ENCODE results near the gene SPEG. TPM values are rescaled to one million over a fixed set of nuclear protein-coding genes. Genes with fewer than 3 reads are reported as not detected.

The SPEG gene
- total and polyA plus RNA-seq, 2 experiments from 2014 or later, result 12.6 to 32.4 TPM

GRCh38 chr2:219523031-219523671 lies 88.5 kb downstream of the SPEG start:
- Mint-ChIP-seq H3K27me3 (ENCODE audit: insufficient read depth, low read depth, poor library complexity) (peaks cover 21% of the 10 kb centered on the region), H3K9me3 (no peaks in the 10 kb centered on the region), H3K4me1 (peaks cover 65% of the 10 kb centered on the region), H3K36me3 (ENCODE audit: low read depth) (no peaks in the 10 kb centered on the region; the same call in 2 of the 3 replicates), H3K4me3 (peak overlapping the region; percentile 70), H3K27ac (no peak overlapping the region)
- TF ChIP-seq, protein P1, sequence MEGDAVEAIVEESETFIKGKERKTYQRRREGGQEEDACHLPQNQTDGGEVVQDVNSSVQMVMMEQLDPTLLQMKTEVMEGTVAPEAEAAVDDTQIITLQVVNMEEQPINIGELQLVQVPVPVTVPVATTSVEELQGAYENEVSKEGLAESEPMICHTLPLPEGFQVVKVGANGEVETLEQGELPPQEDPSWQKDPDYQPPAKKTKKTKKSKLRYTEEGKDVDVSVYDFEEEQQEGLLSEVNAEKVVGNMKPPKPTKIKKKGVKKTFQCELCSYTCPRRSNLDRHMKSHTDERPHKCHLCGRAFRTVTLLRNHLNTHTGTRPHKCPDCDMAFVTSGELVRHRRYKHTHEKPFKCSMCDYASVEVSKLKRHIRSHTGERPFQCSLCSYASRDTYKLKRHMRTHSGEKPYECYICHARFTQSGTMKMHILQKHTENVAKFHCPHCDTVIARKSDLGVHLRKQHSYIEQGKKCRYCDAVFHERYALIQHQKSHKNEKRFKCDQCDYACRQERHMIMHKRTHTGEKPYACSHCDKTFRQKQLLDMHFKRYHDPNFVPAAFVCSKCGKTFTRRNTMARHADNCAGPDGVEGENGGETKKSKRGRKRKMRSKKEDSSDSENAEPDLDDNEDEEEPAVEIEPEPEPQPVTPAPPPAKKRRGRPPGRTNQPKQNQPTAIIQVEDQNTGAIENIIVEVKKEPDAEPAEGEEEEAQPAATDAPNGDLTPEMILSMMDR (conservative IDR thresholded peaks at IDR 0.05; ENCODE audit: low read depth in 2 of 2), result peak; percentile 71 to 80
- TF ChIP-seq, protein P2, sequence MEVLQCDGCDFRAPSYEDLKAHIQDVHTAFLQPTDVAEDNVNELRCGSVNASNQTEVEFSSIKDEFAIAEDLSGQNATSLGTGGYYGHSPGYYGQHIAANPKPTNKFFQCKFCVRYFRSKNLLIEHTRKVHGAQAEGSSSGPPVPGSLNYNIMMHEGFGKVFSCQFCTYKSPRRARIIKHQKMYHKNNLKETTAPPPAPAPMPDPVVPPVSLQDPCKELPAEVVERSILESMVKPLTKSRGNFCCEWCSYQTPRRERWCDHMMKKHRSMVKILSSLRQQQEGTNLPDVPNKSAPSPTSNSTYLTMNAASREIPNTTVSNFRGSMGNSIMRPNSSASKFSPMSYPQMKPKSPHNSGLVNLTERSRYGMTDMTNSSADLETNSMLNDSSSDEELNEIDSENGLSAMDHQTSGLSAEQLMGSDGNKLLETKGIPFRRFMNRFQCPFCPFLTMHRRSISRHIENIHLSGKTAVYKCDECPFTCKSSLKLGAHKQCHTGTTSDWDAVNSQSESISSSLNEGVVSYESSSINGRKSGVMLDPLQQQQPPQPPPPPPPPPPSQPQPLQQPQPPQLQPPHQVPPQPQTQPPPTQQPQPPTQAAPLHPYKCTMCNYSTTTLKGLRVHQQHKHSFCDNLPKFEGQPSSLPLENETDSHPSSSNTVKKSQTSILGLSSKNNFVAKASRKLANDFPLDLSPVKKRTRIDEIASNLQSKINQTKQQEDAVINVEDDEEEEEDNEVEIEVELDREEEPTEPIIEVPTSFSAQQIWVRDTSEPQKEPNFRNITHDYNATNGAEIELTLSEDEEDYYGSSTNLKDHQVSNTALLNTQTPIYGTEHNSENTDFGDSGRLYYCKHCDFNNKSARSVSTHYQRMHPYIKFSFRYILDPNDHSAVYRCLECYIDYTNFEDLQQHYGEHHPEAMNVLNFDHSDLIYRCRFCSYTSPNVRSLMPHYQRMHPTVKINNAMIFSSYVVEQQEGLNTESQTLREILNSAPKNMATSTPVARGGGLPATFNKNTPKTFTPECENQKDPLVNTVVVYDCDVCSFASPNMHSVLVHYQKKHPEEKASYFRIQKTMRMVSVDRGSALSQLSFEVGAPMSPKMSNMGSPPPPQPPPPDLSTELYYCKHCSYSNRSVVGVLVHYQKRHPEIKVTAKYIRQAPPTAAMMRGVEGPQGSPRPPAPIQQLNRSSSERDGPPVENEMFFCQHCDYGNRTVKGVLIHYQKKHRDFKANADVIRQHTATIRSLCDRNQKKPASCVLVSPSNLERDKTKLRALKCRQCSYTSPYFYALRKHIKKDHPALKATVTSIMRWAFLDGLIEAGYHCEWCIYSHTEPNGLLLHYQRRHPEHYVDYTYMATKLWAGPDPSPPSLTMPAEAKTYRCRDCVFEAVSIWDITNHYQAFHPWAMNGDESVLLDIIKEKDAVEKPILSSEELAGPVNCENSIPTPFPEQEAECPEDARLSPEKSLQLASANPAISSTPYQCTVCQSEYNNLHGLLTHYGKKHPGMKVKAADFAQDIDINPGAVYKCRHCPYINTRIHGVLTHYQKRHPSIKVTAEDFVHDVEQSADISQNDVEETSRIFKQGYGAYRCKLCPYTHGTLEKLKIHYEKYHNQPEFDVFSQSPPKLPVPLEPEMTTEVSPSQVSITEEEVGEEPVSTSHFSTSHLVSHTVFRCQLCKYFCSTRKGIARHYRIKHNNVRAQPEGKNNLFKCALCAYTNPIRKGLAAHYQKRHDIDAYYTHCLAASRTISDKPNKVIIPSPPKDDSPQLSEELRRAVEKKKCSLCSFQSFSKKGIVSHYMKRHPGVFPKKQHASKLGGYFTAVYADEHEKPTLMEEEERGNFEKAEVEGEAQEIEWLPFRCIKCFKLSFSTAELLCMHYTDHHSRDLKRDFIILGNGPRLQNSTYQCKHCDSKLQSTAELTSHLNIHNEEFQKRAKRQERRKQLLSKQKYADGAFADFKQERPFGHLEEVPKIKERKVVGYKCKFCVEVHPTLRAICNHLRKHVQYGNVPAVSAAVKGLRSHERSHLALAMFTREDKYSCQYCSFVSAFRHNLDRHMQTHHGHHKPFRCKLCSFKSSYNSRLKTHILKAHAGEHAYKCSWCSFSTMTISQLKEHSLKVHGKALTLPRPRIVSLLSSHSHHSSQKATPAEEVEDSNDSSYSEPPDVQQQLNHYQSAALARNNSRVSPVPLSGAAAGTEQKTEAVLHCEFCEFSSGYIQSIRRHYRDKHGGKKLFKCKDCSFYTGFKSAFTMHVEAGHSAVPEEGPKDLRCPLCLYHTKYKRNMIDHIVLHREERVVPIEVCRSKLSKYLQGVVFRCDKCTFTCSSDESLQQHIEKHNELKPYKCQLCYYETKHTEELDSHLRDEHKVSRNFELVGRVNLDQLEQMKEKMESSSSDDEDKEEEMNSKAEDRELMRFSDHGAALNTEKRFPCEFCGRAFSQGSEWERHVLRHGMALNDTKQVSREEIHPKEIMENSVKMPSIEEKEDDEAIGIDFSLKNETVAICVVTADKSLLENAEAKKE (CRISPR knock-in tag; IDR thresholded peaks at IDR 0.05), result no peak
- TF ChIP-seq ETS1 (IDR thresholded peaks at IDR 0.05) (0 out of 2 replicates have a peak, but pooled peaks have one; percentile 28), REST (IDR thresholded peaks at IDR 0.05; ENCODE audit: unreplicated experiment) (no peak), JUNB (IDR thresholded peaks at IDR 0.05; ENCODE audit: unreplicated experiment) (peak; percentile 12), POLR2AphosphoS5 (IDR thresholded peaks at IDR 0.05; ENCODE audit: low read depth) (peak; percentile 31; the same call in 1 of the 2 replicates)
- Histone ChIP-seq H3K4me1 (ENCODE audit: insufficient read depth) (peaks cover 29% of the 10 kb centered on the region), H3K4me2 (peak overlapping the region; percentile 79), H3K27ac (ENCODE audit: low read depth) (peak overlapping the region; percentile 84), H3K27me3 (ENCODE audit: insufficient read depth) (peaks cover 29% of the 10 kb centered on the region), H3K4me3 (peak overlapping the region; percentile 64), H4K20me1 (replicated peaks; ENCODE audit: insufficient read depth) (no peaks in the 10 kb centered on the region), H2AFZ (peak overlapping the region; percentile 97), H3K79me2 (replicated peaks; ENCODE audit: insufficient read depth) (no peaks in the 10 kb centered on the region), H3F3A (replicated peaks; ENCODE audit: low read depth) (peaks cover 22% of the 10 kb centered on the region), H3K9me2 (ENCODE audit: insufficient read depth) (no peaks in the 10 kb centered on the region), H3K36me3 (ENCODE audit: insufficient read depth) (no peaks in the 10 kb centered on the region)
- DNase-seq (ENCODE audit: low spot score), result peak; percentile 84
- peak; percentile 27 for ATAC-seq

Data from GM23338 (cell line).